ENCODE results near the gene CDCA7.
"Not testable (repeated sequence)": the region's sequence is repeated elsewhere in the genome, so short reads cannot be mapped to it uniquely, and the experiment has no call there.

CDCA7 gene

GRCh38 chr2:173354582-173355131, at the start of gene CDCA7:
CDCA7 (plus strand) TSS chr2:173354872; CDS start chr2:173354964, 92 bp downstream.
- DNase-seq, result peak; percentile 32

- no peak for DNase-seq
Observed at GRCh38 chr2:173305303-173305702, 49.4 kb upstream of the CDCA7 start.

GRCh38 chr2:173307293-173307692, 47.4 kb upstream of the CDCA7 start:
- DNase-seq, result no peak

GRCh38 chr2:173309370-173309769, 45.3 kb upstream of the CDCA7 start:
- DNase-seq, result not testable (repeated sequence)

GRCh38 chr2:173311844-173312606, 42.6 kb upstream of the CDCA7 start:
- no peak for DNase-seq

GRCh38 chr2:173323371-173323770, 31.3 kb upstream of the CDCA7 start:
- no peak for DNase-seq

GRCh38 chr2:173326806-173327205, 27.9 kb upstream of the CDCA7 start:
- no peak for DNase-seq

GRCh38 chr2:173327421-173327820, 27.3 kb upstream of the CDCA7 start:
- no peak for DNase-seq

GRCh38 chr2:173333003-173333402, 21.7 kb upstream of the CDCA7 start:
- DNase-seq, result not testable (repeated sequence)

GRCh38 chr2:173339807-173340206, 14.9 kb upstream of the CDCA7 start:
- DNase-seq, result no peak

GRCh38 chr2:173343921-173344320, 10.8 kb upstream of the CDCA7 start:
- no peak for DNase-seq

GRCh38 chr2:173346035-173346434, 8.6 kb upstream of the CDCA7 start:
- DNase-seq, result no peak

GRCh38 chr2:173347305-173348168, 7.1 kb upstream of the CDCA7 start:
- no peak for DNase-seq

GRCh38 chr2:173349287-173349686, 5.4 kb upstream of the CDCA7 start:
- no peak for DNase-seq

- DNase-seq, result no peak
Observed at GRCh38 chr2:173350383-173350782, 4.3 kb upstream of the CDCA7 start.

- no peak for DNase-seq
Observed at GRCh38 chr2:173351879-173352278, 2.8 kb upstream of the CDCA7 start.

GRCh38 chr2:173353556-173353955, 1.1 kb upstream of the CDCA7 start:
- no peak for DNase-seq

- no peak for DNase-seq
Observed at GRCh38 chr2:173354073-173354581, 545 bp upstream of the CDCA7 start.

- peak; percentile 14 for DNase-seq
Observed at GRCh38 chr2:173355132-173355865, 627 bp downstream of the CDCA7 start.

- no peak for DNase-seq
Observed at GRCh38 chr2:173355866-173356508, 1.3 kb downstream of the CDCA7 start.

- no peak for DNase-seq
Observed at GRCh38 chr2:173357346-173357745, 2.7 kb downstream of the CDCA7 start.

- DNase-seq, result no peak
Observed at GRCh38 chr2:173358616-173359015, 3.9 kb downstream of the CDCA7 start.

Measured in activated CD8-positive, alpha-beta memory T cell treated with anti-CD3 and anti-CD28 coated beads, Interleukin-2, amount 50 U/mL, for 4 hours (primary cell).